Erythroblast (primary cell): ENCODE results near the gene WWC1.

Source experiments
- GATA1 ChIP-seq: IDR thresholded peaks from 2 replicates; pipeline ENCODE4 v1.6.1; 2011; ENCODE audit warnings: low read depth, mild to moderate bottlenecking, control low read depth, low read length, moderate library complexity
- POLR2A ChIP-seq: IDR thresholded peaks from 2 replicates; pipeline ENCODE4 v1.6.1; 2011; ENCODE audit warnings: mild to moderate bottlenecking, low read length

- TF ChIP-seq POLR2A: no peak
- no peak for TF ChIP-seq GATA1
These were observed 4.1 kb upstream of the WWC1 start for GRCh38 chr5:168287362-168287761.
